HG02938 (cell line): ENCODE measurements around the gene LIN28B.
"Not testable (repeated sequence)": the region's sequence is repeated elsewhere in the genome, so short reads cannot be mapped to it uniquely, and the experiment has no call there.

Experiments
- ATAC-seq: cut with Tn5 transposase; IDR thresholded peaks from one replicate; pipeline ENCODE4 v1.9.1; 2021; ENCODE audit warnings: mild to moderate bottlenecking, moderate library complexity; ENCODE audit not compliant: unreplicated experiment

The LIN28B gene

DNA sequence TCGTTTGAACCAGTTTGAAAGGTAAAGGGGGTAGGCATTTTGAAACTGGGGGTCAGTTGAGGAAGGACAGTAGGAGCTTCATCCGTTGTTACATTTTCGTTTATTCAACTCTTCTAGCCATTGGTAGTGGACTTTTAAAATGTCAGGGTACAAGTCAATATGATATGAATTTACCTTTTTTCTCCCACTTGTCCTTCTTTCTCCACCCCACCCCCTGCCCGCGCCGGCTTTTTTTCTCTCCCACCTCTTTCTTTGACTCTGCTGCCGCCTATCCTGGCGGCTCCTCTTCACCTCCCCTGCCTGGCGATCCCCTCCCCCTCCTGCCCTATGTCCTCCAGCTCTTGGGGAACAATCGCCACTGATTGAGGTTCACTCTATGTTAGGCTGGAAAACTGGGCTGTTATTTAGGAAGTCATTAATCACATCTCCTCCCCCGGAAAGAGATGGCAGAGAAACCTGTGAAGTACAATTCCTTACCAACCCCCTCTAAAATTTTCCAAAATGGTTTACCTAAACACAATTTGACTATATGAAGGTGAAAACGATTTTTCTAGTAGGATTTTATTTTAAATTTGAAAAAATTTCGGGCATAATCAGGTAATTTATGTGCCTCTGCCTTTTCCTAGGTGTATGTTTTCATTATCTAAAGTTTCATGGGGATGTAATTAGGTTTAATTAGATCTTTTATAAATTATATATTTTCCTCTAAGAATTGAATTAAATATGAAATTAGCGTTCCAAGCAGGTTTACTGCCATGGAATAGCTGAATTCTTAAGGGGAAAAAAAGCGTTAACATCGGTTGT is 778 bp upstream of the LIN28B start:
- no peak for ATAC-seq

DNA sequence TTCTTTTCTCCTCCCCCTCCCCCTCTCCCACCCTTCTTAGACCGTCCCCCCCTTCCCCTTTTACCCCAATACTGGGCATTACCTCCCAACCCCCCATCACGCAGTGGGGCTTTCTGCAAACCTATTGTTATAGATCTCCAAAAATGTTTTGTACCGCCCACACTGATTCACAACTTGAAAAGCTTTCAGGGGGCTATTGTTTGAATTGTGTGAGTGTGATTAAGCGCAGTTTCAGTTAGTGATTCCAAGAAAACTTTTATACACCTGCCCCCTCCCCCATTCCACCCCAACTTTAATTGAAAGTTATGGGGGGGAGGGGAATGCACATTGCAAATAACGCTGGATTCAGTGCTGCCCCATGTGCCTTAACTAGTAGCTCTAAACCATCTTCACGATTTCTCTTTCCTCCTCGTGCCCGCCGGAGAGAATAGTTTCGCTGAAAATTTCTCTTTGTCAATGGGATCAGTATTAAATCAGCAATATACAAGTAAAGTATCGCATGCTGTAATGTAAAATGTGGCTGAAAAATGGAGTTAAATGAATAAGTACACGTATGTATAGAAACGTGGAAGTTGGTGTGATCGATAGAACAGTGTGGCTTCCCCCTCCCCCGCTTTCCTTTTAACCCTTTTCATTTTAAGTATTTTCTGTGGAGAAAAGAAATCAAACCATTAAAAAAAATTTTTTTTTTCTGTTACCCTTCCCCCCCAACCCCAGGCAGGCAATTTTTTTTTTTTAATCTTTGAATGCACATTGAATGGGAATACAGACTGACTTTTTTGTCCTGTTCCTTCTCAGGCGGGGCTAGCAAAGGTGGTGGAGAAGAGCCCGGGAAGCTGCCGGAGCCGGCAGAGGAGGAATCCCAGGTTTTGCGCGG is 632 bp downstream of the LIN28B start:
- ATAC-seq: no peak

DNA sequence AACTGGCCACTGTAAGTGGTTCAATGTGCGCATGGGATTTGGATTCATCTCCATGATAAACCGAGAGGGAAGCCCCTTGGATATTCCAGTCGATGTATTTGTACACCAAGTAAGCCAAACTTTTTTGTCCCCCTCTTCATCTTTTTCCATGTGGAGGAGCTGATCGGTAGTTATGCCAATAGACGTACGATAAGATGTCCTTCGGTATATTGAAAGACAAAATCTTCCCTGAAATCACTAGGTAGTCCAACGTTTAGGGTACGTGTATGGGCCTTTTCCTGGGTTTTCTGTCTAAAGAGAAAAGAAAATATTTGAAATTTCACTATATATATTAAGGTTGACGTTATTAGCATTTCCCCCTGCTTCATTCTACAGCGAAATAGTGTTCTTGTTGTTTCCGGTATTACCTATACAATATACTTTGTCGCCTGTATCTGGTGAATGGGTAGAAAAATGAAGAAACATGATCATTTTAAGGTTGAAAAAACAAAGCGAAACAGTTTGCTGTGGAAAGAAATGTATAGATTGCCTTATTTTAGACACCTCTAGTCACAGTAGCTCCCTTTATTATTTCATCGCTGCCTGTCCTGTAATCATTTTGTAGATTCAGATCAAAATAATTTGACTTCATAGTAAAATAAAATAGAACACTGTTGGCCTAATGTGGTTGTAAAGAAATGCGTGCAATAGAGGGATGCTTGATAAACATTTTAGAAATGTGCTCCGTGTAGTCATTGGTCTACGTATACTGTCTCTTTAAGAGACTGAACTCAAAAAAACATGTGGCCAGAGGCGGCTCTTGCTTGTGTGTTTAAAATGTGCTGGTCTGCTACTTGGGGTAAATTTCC is 1.5 kb downstream of the LIN28B start:
- no peak for ATAC-seq

GRCh38 chr6:104959026-104959858 is 2.3 kb downstream of the LIN28B start:
- no peak for ATAC-seq

DNA sequence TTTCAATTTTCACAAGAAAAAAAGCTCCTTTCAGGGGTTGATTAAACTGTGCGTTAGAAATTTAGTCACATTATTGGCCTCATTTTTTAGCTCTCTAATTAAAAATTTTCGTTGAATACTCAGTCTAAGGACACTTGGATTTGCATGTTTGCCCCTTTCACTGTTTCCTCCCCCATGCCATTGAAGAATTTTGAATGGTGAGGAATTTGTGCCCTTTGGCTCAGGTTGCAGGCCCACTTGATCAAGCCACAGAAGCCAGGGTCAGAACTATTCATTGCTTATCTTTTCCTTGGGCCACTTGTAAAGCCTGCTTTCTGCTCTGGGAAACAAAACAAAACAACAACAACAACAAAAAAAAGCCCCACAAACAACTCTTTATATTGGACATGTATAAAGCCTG is 12.2 kb downstream of the LIN28B start:
- no peak for ATAC-seq

DNA sequence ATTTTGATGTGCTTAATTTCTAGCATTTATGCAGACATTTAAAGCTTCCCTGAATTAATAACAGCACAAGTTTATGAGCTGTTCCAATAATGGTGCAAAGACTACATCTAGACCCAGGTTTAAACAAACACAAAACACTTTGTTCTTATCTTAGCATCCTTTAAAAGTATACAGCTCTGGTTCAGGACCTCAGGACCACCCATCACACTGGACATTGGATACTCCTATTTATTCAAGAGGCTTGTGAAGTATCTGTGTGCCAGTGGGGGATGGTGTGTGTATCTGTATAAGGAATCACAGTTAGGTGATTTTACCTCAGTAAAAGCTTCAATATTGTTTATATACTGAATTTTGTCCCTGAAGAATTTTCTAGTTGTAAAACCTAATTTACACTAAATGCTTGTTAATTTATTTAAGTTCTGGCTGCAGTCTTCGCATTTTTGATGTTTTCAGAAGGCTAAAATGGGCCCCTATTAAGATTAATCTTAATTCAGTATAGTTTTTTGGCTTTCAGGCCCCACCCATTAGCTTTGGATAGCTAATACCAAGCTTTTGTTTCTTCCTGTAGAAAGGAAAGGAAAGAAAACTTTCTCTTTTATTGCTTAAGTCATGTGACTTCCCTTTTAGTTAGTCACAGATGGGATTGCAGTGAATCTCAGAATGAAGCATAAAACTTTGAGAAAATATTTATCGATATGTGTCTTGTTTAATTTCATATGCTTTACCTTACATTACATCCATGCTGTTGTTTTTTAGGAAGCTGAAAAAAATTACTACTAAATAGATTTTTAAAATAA is 13.1 kb downstream of the LIN28B start:
- ATAC-seq: no peak

DNA sequence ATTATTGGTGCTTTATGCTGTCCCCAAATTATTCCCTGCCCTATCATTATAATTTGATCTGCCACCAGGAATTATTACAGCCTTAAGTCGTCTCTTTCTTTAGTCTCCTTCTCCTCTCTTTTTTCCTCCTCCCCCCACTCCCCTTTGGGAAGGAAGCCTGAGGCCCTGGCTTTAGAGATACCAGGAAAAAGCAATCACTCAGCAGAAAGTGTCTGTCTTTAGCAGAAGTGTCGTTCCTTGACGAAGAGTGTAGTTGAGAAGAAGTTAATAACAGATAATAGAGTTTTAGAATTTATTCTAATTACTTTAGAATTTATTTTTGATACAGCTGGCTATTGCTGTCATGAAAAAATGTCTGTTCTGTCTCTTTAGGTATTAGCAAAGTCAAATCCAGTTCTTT is 16.5 kb downstream of the LIN28B start:
- no peak for ATAC-seq

- ATAC-seq: no peak
Measured at GRCh38 chr6:104983296-104983695, 26.4 kb downstream of the LIN28B start.

DNA sequence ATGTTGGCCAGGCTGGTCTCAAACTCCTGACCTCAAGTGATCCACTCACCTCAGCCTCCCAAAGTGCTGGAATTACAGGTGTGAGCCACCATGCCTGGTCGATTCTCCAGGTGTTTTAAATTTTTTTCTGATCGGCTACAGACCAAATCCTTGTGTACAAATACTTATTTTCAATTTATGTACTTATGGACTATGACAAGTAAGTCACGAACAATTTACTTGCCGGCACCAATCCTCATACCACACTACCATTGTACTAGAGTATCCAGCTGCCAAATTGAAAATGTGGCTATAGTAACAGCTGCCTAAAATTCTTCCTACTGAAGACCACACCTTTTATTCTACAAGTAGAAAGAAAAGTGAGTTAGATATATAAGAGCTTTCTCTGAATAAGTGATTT is 26.9 kb downstream of the LIN28B start:
- ATAC-seq: no peak

DNA sequence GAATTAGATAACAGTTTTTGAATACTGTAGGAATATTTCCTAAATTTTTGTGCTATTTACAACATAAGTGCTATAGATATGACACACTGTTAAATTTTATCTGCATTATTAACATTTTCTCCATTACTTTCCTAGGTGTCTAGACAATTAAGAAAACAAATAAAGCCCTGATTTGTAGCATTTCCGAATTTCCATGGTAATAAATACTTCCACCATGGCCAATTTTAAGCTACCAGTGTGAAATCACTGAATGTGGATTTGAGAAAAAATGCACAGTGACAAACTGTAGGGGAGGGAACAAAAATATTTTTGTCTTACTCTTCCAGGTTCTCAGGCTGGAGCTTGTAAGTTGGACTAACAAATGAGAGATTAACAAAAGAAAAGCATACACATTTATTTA is 27.9 kb downstream of the LIN28B start:
- no peak for ATAC-seq

DNA sequence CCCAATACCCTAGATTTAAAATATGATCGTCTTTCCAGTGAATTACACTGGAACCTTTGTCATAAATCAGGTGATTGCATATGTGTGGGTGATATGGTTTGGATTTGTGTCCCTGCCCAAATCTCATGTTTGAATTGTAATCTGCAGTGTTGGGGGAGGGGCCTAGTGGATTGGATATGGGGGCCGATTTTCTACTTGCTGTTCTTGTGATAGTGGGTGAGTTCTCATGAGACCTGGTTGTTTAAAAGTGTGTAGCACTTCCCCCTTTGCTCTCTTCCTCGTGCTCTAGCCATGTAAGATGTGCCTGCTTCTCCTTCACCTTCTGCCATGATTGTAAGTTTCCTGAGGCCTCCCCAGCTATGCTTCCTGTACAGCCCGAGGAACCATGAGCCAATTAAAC is 29.0 kb downstream of the LIN28B start:
- ATAC-seq: not testable (repeated sequence)

- ATAC-seq: no peak
Measured at GRCh38 chr6:104986625-104987024, 29.7 kb downstream of the LIN28B start.

GRCh38 chr6:104987218-104987617 is 30.3 kb downstream of the LIN28B start:
- ATAC-seq: no peak

DNA sequence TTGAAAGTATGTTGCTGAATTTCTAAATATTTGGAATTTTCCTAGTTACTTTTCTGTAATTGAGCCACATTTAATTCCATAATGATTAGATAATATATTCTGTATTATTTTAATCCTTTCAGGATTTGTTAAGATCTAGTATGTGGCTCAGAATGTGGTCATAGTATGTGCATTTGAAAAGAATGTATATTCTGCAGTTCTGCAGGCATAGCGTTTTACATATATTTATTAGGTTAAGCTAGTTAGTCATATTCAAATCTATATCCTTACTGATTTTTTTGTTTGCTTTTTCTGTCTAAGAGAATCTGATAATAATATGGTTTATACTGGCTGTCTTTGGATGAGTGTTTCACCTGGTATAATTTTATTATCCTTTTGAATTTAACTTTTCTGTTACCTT is 33.2 kb downstream of the LIN28B start:
- ATAC-seq: no peak

GRCh38 chr6:104991062-104991461 is 34.2 kb downstream of the LIN28B start:
- ATAC-seq: not testable (repeated sequence)

DNA sequence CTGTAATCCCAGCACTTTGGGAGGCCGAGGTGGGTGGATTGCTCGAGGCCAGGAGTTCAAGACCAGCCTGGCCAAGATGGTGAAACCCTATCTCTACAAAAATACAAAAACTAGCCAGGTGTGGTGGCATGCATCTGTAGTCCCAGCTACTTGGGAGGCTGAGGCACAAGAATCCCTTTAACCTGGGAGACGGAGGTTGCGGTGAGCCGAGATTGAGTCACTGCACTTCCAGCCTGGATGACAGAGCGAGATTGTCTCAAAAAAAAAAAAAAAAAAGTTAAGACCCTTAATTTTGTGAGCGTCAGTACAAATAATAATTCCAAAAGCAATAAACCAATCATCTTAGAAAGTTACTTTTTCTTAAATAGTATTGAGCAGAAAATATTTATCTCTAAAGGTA is 36.7 kb downstream of the LIN28B start:
- not testable (repeated sequence) for ATAC-seq

DNA sequence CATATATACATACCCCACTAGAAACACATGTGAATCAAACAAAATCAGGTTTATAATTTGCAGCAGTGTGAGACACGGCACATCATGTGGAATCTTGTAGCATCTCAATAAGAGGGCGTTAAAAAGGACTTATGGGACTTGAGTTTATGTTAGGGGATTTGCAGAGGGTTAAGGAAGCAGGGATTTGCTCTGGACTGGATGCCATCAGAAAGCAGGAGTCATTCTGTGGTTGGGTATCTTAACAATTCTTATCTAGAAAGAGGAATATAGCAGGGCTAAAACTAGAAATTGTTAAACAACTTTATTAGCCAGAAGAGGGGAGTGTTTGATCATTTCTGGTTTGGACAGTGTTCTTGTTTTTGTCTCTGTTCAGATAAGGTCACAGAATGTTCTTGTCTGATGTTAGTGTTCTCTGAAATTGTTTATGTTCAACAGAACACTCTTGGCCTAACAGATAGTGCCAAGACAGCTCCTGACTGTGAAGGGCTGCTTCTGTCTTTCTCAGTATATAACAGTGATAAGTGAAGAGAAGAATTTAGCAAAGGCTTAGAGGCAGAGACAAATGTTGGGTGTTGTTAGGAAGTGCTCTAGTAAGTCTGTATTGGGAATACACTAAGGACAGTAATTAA is 39.2 kb downstream of the LIN28B start:
- ATAC-seq: no peak

DNA sequence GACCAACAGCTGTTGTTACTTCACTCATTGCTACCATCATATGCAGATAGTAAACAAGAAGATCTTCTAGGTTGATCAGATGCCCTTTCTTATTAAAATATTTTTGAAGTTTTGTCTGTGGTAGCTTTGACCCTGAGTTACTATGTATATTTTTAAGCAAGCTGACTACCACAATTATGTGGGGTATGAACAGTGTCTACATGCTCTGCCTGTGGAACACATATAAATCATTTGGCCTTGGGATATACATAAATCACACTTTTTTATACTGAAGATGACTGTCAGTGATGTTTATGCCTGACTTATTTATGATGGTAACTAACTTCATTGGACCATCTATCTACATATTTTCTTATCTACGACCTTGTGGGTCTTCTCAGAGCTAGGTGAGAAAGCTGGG is 44.2 kb downstream of the LIN28B start:
- no peak for ATAC-seq

GRCh38 chr6:105001906-105002305 is 45.0 kb downstream of the LIN28B start:
- no peak for ATAC-seq
